ENCODE data around the gene TRPM2.

GRCh38 chr21:44486302-44486701 is 132.9 kb downstream of the TRPM2 start:
- no peak for TF ChIP-seq POLR2A (IDR thresholded peaks at IDR 0.05)
- TF ChIP-seq CTCF (IDR thresholded peaks at IDR 0.05), result no peak
